Tibial artery (tissue), 4 donors: Measurements from ENCODE around the gene OPCML.

Source experiments
- DNase-seq, 2 donors: peaks; one replicate each; pipeline ENCODE4 v3.0.0-alpha.2; 2019
- H3K27ac ChIP-seq, 2 donors: fragments of 200-600 bp; sonication (generic) in 1 of 2; 1 replicate in 1 of 2; 2 replicates in 1 of 2; pipeline ENCODE4 v1.5.1; 2018 to 2019; ENCODE audit warnings: mild to moderate bottlenecking in 1 of 2
- H3K27me3 ChIP-seq, 2 donors: fragments of 200-600 bp; sonication (generic) in 1 of 2; one replicate each; pipeline versions ENCODE4 v1.5.1 to v1.6.0; 2016 to 2019
- H3K36me3 ChIP-seq, 3 donors: fragments of 200-600 bp; sonication (generic) in 2 of 3; one replicate each; pipeline ENCODE4 v1.5.1; 2016 to 2019; ENCODE audit warnings: mild to moderate bottlenecking in 2 of 3
- H3K4me1 ChIP-seq, 4 donors: fragments of 200-600 bp; sonication (generic) in 2 of 4; 1 replicate in 3 of 4; 2 replicates in 1 of 4; pipeline ENCODE4 v1.5.1; 2016 to 2019
- H3K4me3 ChIP-seq, 2 donors: fragments of 200-600 bp; sonication (generic) in 1 of 2; 1 replicate in 1 of 2; 2 replicates in 1 of 2; pipeline ENCODE4 v1.5.1; 2018 to 2019; ENCODE audit warnings: mild to moderate bottlenecking in 2 of 2
- H3K9me3 ChIP-seq, 3 donors: fragments of 200-600 bp; sonication (generic) in 1 of 3; one replicate each; pipeline ENCODE4 v1.5.1; 2016 to 2019
- CTCF ChIP-seq, 2 experiments: fragments of 200-600 bp in 1 of 2; fragments of 450-650 bp in 1 of 2; IDR thresholded peaks; one replicate each; pipeline ENCODE4 v1.5.1; 2017 to 2019; ENCODE audit warnings: antibody characterized with exemption in 2 of 2, mild to moderate bottlenecking in 1 of 2, moderate library complexity in 1 of 2
- intact Hi-C: fragments of 100-400 bp; cut with DNase I; formaldehyde crosslinking; loops from one replicate; pipeline ENCODE4 v1.15.0; 2023; ENCODE audit warnings: low total_unique reads

The OPCML gene

DNA sequence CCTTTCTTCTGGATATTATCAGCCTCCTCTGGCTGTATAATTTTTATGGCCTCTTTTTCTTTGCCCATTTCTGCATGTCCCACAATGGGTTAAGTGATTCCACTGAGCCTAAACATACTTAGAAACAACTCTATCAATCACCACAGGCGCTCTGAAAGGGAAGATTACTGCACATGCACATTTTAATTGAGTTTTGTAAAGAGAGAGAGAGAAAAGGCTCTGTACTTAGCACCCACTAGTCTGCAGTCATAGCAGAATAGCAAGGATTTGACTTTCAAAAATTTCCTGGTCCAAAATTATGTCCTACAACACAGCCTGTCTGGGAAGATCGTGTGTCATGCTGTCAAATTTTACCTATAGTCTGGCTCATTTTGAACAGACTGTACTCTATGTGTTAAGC is 758.5 kb downstream of the OPCML start:
- intact Hi-C loops, result no loop called here
- H3K4me1 ChIP-seq, result no peaks in the 10 kb centered on the region
- no peak overlapping the region for H3K27ac ChIP-seq
- no peaks in the 10 kb centered on the region for H3K27me3 ChIP-seq
- DNase-seq, result no peak
- no peaks in the 10 kb centered on the region for H3K9me3 ChIP-seq
- no peaks in the 10 kb centered on the region for H3K36me3 ChIP-seq
- H3K4me3 ChIP-seq, result no peak overlapping the region
- TF ChIP-seq CTCF (IDR thresholded peaks at IDR 0.05), result no peak

DNA sequence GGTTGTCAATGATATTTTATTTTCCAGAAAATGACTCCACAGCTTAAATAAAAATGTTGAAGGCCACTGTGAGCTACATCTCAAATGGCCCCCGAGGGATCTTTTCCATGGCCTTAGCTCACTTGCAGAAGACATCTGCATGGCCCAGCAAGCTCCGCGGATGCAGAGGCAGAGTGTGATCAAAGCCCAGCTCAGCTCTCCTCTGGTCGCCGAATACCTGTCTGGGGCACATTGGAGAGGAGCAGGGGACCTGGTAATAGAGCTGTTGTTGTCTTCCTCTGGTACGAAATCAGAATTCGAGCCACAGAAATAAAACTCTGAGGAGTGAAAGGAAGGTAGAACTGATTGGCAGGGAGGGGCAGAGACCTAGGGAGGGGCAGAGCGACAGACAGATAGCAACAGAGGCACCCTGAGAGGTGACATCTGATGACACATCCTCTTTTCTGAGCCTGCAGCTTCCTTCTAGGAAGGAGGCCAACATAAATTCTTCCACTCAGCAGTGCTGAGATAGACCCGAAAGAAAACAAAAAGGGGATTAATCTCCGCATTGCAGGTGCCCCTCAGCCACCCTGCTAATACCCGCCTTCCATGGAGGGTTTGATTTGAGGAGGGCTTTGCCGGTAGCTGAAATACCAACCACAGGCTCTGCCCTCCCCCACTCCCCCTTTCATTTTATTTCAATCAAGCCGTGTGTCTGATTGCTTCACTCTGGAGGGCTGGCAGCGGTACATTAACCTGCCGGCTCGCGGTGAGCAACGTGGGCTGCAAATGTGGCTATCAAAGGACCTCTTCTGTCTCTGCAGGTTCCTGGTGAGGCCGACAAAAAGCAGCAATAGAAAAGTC is 759.4 kb downstream of the OPCML start:
- Histone ChIP-seq H3K4me1 (no peaks in the 10 kb centered on the region), H3K36me3 (no peaks in the 10 kb centered on the region), H3K27ac (no peak overlapping the region), H3K9me3 (no peaks in the 10 kb centered on the region), H3K27me3 (no peaks in the 10 kb centered on the region), H3K4me3 (no peak overlapping the region)
- no peak for TF ChIP-seq CTCF (IDR thresholded peaks at IDR 0.05)
- DNase-seq, result no peak
- intact Hi-C loops, result no loop called here

DNA sequence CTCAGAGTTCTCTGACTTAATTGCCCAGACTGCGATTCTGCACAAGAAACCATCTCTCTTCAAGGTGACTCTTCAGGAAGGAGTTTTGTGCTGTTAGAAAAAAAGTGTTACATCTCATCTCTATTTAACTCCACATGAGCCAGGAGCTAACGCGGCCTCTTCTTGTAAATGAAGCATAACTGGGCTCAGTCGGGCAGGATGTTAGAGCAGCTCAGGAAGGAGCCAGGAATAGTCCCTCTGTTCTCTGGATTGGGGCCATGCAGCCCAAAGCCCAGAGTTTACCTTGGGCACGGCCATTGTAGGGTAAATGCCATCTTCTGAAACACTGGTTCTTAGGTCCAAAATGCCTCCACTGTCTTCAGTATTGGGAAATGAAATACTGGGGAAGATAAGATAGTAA is 760.6 kb downstream of the OPCML start:
- Histone ChIP-seq H3K36me3 (no peaks in the 10 kb centered on the region), H3K27me3 (no peaks in the 10 kb centered on the region), H3K4me1 (no peaks in the 10 kb centered on the region), H3K27ac (no peak overlapping the region), H3K9me3 (no peaks in the 10 kb centered on the region), H3K4me3 (no peak overlapping the region)
- intact Hi-C loops, result no loop called here
- TF ChIP-seq CTCF (IDR thresholded peaks at IDR 0.05), result no peak
- DNase-seq, result no peak

DNA sequence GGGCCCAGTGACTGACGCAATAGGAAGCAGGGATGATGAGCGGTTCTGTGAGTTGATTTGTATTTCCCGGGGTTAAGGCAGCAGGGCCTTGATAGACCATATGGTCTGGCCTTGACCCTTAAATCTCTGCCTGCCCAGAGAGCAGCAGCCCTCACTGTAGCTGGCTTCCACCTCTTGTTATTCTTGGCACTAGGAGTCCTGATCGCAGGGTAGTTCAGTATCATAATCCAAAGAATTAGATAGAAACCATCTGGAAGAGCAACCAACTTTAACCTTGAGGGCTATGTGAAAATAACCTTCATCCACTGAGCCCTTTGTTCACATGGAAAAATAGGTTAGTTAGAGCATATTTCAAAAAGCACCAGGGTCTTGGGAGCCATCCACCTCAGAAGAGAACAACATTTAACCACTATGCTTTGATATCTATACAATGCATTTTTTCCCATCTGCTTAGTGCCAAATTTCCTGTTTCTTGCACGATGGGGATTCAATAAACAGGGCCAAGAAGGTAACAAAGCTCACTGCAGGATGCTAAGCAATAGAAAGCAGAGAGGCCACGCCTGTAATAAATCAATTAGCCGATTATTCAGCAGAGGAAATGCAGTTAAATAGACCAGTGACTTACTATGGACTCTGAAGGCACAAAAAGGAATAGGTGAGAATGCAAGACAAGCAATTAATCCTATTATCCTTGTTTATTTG is 761.3 kb downstream of the OPCML start:
- Histone ChIP-seq H3K27me3 (no peaks in the 10 kb centered on the region), H3K4me1 (no peaks in the 10 kb centered on the region), H3K36me3 (no peaks in the 10 kb centered on the region), H3K9me3 (no peaks in the 10 kb centered on the region), H3K27ac (no peak overlapping the region), H3K4me3 (no peak overlapping the region)
- no peak for TF ChIP-seq CTCF (IDR thresholded peaks at IDR 0.05)
- no peak for DNase-seq
- intact Hi-C loops, result no loop called here

GRCh38 chr11:132763503-132763902 is 768.8 kb downstream of the OPCML start:
- H3K4me3 ChIP-seq, result no peak overlapping the region
- H3K9me3 ChIP-seq, result no peaks in the 10 kb centered on the region
- intact Hi-C loops, result no loop called here
- no peak for TF ChIP-seq CTCF (IDR thresholded peaks at IDR 0.05)
- no peaks in the 10 kb centered on the region for H3K27me3 ChIP-seq
- H3K27ac ChIP-seq, result no peak overlapping the region
- no peaks in the 10 kb centered on the region for H3K36me3 ChIP-seq
- DNase-seq, result no peak
- no peaks in the 10 kb centered on the region for H3K4me1 ChIP-seq
